Mesendoderm (in vitro differentiated cells): ENCODE measurements around the gene EYS.
"Not testable (repeated sequence)": the region's sequence is repeated elsewhere in the genome, so short reads cannot be mapped to it uniquely, and the experiment has no call there.

Experiments used
- DNase-seq: peaks from one replicate; pipeline ENCODE4 v3.0.0; 2013
- H2AK5ac ChIP-seq: 2 replicates; pipeline ENCODE4 v1.6.1; 2013; ENCODE audit warnings: low read length, inconsistent platforms
- H2BK120ac ChIP-seq: 2 replicates; pipeline ENCODE4 v1.6.1; 2013; ENCODE audit warnings: low read depth, mild to moderate bottlenecking, low read length, moderate library complexity, mixed read lengths
- H2BK15ac ChIP-seq: replicated peaks from 2 replicates; pipeline ENCODE4 v1.6.1; 2013; ENCODE audit warnings: low read depth, mild to moderate bottlenecking, moderate library complexity
- H2BK5ac ChIP-seq: 2 replicates; pipeline ENCODE4 v1.6.1; 2013; ENCODE audit warnings: low read length, inconsistent platforms
- H3K18ac ChIP-seq: 2 replicates; pipeline ENCODE4 v1.6.1; 2013; ENCODE audit warnings: mild to moderate bottlenecking, low read length, mixed read lengths
- H3K23ac ChIP-seq: one replicate; pipeline ENCODE4 v1.6.1; 2013; ENCODE audit warnings: low read length
- H3K27ac ChIP-seq: 2 replicates; pipeline ENCODE4 v1.5.1; 2013; ENCODE audit warnings: low read depth, mild to moderate bottlenecking, inconsistent platforms, low read length, moderate library complexity
- H3K27me3 ChIP-seq: 2 replicates; pipeline ENCODE4 v1.6.1; 2013; ENCODE audit warnings: low read length, control low read depth, mild to moderate bottlenecking, inconsistent platforms; ENCODE audit not compliant: insufficient read depth, poor library complexity
- H3K36me3 ChIP-seq: 2 replicates; pipeline ENCODE4 v1.6.1; 2013; ENCODE audit warnings: low read length, inconsistent platforms; ENCODE audit not compliant: control insufficient read depth, insufficient read depth
- H3K4ac ChIP-seq: one replicate; pipeline ENCODE4 v1.6.1; 2013; ENCODE audit warnings: low read depth, mild to moderate bottlenecking, low read length, moderate library complexity
- H3K4me1 ChIP-seq: 2 replicates; pipeline ENCODE4 v1.6.1; 2013; ENCODE audit warnings: low read depth, low read length, inconsistent platforms; ENCODE audit not compliant: control insufficient read depth
- H3K4me2 ChIP-seq: 2 replicates; pipeline ENCODE4 v1.6.1; 2013; ENCODE audit warnings: low read length
- H3K4me3 ChIP-seq: 2 replicates; pipeline ENCODE4 v1.5.1; 2013; ENCODE audit warnings: mild to moderate bottlenecking, low read length
- H3K56ac ChIP-seq: one replicate; pipeline ENCODE4 v1.6.1; 2013; ENCODE audit warnings: low read length
- H3K79me1 ChIP-seq: 2 replicates; pipeline ENCODE4 v1.6.1; 2013; ENCODE audit warnings: low read length, inconsistent platforms
- H3K79me2 ChIP-seq: 2 replicates; pipeline ENCODE4 v1.6.1; 2013; ENCODE audit warnings: mild to moderate bottlenecking, low read length; ENCODE audit not compliant: control insufficient read depth, insufficient read depth
- H3K9ac ChIP-seq: 2 replicates; pipeline ENCODE4 v1.6.1; 2013; ENCODE audit warnings: low read length, inconsistent platforms
- H4K5ac ChIP-seq: one replicate; pipeline ENCODE4 v1.6.1; 2013; ENCODE audit warnings: low read length
- H4K8ac ChIP-seq: one replicate; pipeline ENCODE4 v1.6.1; 2013; ENCODE audit warnings: low read depth, mild to moderate bottlenecking, control low read depth, low read length, moderate library complexity
- WGBS: extraction: QIAGEN DNeasy Blood & Tissue Kit; methylation state at CpG from one replicate; pipeline ENCODE4 v1.1.7; 2013; ENCODE audit warnings: low lambda C conversion rate, missing lambda C conversion rate; ENCODE audit not compliant: insufficient coverage; ENCODE audit errors: extremely low coverage; 5-methylcytosine and 5-hydroxymethylcytosine counted together

Gene EYS

GRCh38 chr6:63803371-63803770 is 1903.7 kb downstream of the EYS start:
- no peak overlapping the region for H3K27ac ChIP-seq
- no peaks in the 10 kb centered on the region for H3K36me3 ChIP-seq
- no peak for DNase-seq
- no peak overlapping the region for H3K4me3 ChIP-seq
- no peaks in the 10 kb centered on the region for H3K27me3 ChIP-seq
- no peak overlapping the region for H3K56ac ChIP-seq
- H3K4me2 ChIP-seq, result no peak overlapping the region
- no peak overlapping the region for H4K5ac ChIP-seq
- no peak overlapping the region for H3K18ac ChIP-seq
- H3K4ac ChIP-seq, result no peak overlapping the region
- H2AK5ac ChIP-seq, result no peak overlapping the region
- no peak overlapping the region for H4K8ac ChIP-seq
- no CpG with 5 or more reads among the region's 2 CpGs for WGBS
- no peak overlapping the region for H3K9ac ChIP-seq
- no peaks in the 10 kb centered on the region for H3K79me2 ChIP-seq
- H2BK15ac ChIP-seq, result no peak overlapping the region
- H3K4me1 ChIP-seq, result peaks cover 2% of the 10 kb centered on the region
- no peaks in the 10 kb centered on the region for H3K79me1 ChIP-seq
- no peak overlapping the region for H2BK5ac ChIP-seq
- no peak overlapping the region for H3K23ac ChIP-seq
- H2BK120ac ChIP-seq, result no peak overlapping the region

DNA sequence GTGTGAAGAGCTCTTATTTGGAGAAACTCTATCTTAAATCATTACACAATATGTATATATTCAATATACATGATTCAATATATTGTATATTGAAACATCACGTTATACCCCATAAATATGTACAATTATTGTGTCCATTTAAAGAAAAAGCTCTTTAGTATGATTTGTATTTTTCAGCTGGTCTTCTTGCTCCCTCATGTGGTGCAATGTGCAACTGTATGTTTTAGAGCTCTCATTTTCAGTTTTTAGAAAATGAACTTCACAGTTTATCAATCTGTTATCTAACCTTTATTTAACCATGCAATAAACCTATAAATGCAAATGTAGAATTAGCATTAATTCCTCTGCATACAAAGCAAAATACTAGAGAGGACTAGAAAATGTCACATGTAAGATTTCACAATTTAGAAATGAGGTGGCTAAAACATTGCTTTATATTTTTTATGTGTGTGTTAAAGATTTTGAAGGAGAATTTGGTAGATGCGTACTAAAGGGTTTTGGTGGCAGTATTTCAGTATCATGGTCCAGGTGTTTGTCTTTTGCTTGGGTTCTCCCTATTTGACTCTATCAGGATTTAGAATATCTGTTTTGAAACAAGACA is 1904.3 kb downstream of the EYS start:
- no peak overlapping the region for H4K5ac ChIP-seq
- H3K4me3 ChIP-seq, result no peak overlapping the region
- no peak overlapping the region for H2AK5ac ChIP-seq
- H3K4me2 ChIP-seq, result no peak overlapping the region
- no peaks in the 10 kb centered on the region for H3K79me2 ChIP-seq
- no peak overlapping the region for H4K8ac ChIP-seq
- no peak overlapping the region for H3K23ac ChIP-seq
- no peak overlapping the region for H3K56ac ChIP-seq
- H3K27ac ChIP-seq, result no peak overlapping the region
- H3K9ac ChIP-seq, result no peak overlapping the region
- no peak overlapping the region for H3K18ac ChIP-seq
- WGBS, result 100% methylated on average over 1 of the region's 2 CpGs
- H3K79me1 ChIP-seq, result no peaks in the 10 kb centered on the region
- no peaks in the 10 kb centered on the region for H3K27me3 ChIP-seq
- no peak for DNase-seq
- no peak overlapping the region for H2BK120ac ChIP-seq
- no peaks in the 10 kb centered on the region for H3K36me3 ChIP-seq
- H2BK15ac ChIP-seq, result no peak overlapping the region
- H2BK5ac ChIP-seq, result no peak overlapping the region
- peaks cover 2% of the 10 kb centered on the region for H3K4me1 ChIP-seq
- H3K4ac ChIP-seq, result no peak overlapping the region

- H2AK5ac ChIP-seq, H3K4me3 ChIP-seq, H3K23ac ChIP-seq, H3K79me1 ChIP-seq, H3K79me2 ChIP-seq, H2BK120ac ChIP-seq, H3K4ac ChIP-seq, H3K18ac ChIP-seq, H2BK5ac ChIP-seq, H3K27ac ChIP-seq, H3K4me1 ChIP-seq, H2BK15ac ChIP-seq, H4K5ac ChIP-seq, H3K9ac ChIP-seq, H3K36me3 ChIP-seq, H3K4me2 ChIP-seq, H3K56ac ChIP-seq, DNase-seq, H3K27me3 ChIP-seq, H4K8ac ChIP-seq: not testable (repeated sequence)
- WGBS, result no CpG with 5 or more reads among the region's 7 CpGs
Measured at GRCh38 chr6:63800386-63800785, 1906.6 kb downstream of the EYS start.

DNA sequence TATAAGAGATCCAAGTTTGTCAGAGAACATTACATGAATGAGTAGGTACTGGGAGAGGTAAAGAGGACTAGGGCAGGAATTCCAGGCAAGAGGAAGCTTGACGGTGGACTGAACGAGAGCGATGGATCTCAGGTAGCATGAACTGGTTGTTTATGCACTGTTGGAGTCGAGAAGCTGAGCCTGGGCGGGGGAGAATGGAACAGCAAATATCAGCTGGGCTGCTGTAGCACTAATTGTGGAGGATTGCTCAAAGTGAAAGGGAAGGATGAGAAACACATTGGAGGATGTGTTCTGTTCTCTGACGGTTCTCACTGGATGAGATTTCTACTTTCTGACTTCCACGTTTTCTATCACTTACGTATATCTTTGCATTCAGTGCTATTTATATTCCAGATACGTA is 1907.2 kb downstream of the EYS start:
- Histone ChIP-seq H2BK120ac (no peak overlapping the region), H3K27me3 (no peaks in the 10 kb centered on the region), H3K4me1 (no peaks in the 10 kb centered on the region), H2AK5ac (no peak overlapping the region), H3K79me1 (no peaks in the 10 kb centered on the region), H3K56ac (no peak overlapping the region), H2BK15ac (no peak overlapping the region), H3K9ac (no peak overlapping the region), H2BK5ac (no peak overlapping the region), H3K27ac (no peak overlapping the region), H3K79me2 (no peaks in the 10 kb centered on the region), H3K18ac (no peak overlapping the region), H3K36me3 (no peaks in the 10 kb centered on the region), H3K4me3 (no peak overlapping the region), H4K5ac (no peak overlapping the region), H4K8ac (no peak overlapping the region), H3K23ac (no peak overlapping the region), H3K4me2 (no peak overlapping the region), H3K4ac (no peak overlapping the region)
- DNase-seq, result no peak
- no CpG with 5 or more reads among the region's 9 CpGs for WGBS

DNA sequence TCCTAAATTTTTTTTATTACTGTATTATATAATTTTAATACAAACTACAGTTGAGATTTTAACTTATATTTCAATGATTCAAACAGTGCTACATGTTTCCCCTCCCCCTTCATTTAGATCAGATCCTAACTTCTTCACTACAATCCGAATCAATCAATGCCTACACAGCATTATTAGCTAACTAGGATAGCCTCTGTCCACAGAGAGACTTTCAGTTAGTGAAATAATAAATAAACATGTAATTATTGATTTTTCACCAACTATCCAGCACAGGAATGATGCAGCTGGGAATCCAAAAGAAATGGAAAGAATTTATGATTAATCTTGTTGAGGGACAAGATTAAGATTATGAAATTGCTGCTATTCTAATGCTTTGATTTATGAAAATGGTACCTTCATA is 1907.7 kb downstream of the EYS start:
- H3K4ac ChIP-seq, result no peak overlapping the region
- no peak overlapping the region for H4K8ac ChIP-seq
- no CpG with 5 or more reads among the region's 1 CpG for WGBS
- H3K56ac ChIP-seq, result no peak overlapping the region
- no peak overlapping the region for H2BK120ac ChIP-seq
- no peak overlapping the region for H2BK5ac ChIP-seq
- no peaks in the 10 kb centered on the region for H3K36me3 ChIP-seq
- no peak overlapping the region for H3K4me3 ChIP-seq
- H3K9ac ChIP-seq, result no peak overlapping the region
- no peaks in the 10 kb centered on the region for H3K27me3 ChIP-seq
- no peaks in the 10 kb centered on the region for H3K79me1 ChIP-seq
- no peak overlapping the region for H4K5ac ChIP-seq
- DNase-seq, result no peak
- H3K4me2 ChIP-seq, result no peak overlapping the region
- H2AK5ac ChIP-seq, result no peak overlapping the region
- no peak overlapping the region for H3K27ac ChIP-seq
- no peak overlapping the region for H3K23ac ChIP-seq
- no peak overlapping the region for H2BK15ac ChIP-seq
- H3K79me2 ChIP-seq, result no peaks in the 10 kb centered on the region
- no peaks in the 10 kb centered on the region for H3K4me1 ChIP-seq
- no peak overlapping the region for H3K18ac ChIP-seq

GRCh38 chr6:63798378-63798777 is 1908.6 kb downstream of the EYS start:
- Histone ChIP-seq H3K27ac (no peak overlapping the region), H3K4me3 (no peak overlapping the region), H3K79me1 (no peaks in the 10 kb centered on the region), H3K23ac (no peak overlapping the region), H2BK5ac (no peak overlapping the region), H3K27me3 (no peaks in the 10 kb centered on the region), H4K5ac (no peak overlapping the region), H3K4me2 (no peak overlapping the region), H3K4me1 (peaks cover 2% of the 10 kb centered on the region), H3K36me3 (no peaks in the 10 kb centered on the region), H3K79me2 (no peaks in the 10 kb centered on the region), H3K18ac (no peak overlapping the region), H2AK5ac (no peak overlapping the region), H2BK15ac (no peak overlapping the region), H3K4ac (no peak overlapping the region), H4K8ac (no peak overlapping the region), H3K56ac (no peak overlapping the region), H2BK120ac (no peak overlapping the region), H3K9ac (no peak overlapping the region)
- DNase-seq, result no peak
